ENCODE measurements around the gene OSER1.

DNA sequence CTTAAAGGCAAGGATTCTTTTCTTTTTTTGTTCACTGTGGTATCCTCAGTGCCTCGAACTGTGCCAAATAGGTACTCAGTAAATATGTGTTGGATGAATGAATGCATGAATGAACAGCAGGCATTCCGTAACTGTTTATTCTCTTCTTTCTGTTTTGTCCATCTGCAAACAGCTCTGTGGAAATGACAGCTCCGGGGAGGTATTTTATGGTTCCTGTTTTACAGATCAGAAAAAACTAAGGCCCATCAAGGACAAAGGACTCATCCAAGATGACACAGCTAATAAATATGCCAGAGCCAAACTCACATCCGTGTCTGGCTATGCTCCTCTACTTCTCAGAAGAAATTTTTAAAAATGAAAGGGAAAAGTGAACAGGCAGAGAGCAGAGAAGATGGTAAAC, 44.6 kb downstream of the OSER1 start:
- TF ChIP-seq POLR2A (IDR thresholded peaks at IDR 0.05), result no peak
- TF ChIP-seq, protein P1, sequence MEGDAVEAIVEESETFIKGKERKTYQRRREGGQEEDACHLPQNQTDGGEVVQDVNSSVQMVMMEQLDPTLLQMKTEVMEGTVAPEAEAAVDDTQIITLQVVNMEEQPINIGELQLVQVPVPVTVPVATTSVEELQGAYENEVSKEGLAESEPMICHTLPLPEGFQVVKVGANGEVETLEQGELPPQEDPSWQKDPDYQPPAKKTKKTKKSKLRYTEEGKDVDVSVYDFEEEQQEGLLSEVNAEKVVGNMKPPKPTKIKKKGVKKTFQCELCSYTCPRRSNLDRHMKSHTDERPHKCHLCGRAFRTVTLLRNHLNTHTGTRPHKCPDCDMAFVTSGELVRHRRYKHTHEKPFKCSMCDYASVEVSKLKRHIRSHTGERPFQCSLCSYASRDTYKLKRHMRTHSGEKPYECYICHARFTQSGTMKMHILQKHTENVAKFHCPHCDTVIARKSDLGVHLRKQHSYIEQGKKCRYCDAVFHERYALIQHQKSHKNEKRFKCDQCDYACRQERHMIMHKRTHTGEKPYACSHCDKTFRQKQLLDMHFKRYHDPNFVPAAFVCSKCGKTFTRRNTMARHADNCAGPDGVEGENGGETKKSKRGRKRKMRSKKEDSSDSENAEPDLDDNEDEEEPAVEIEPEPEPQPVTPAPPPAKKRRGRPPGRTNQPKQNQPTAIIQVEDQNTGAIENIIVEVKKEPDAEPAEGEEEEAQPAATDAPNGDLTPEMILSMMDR (IDR thresholded peaks at IDR 0.05), result no peak
- no peak for TF ChIP-seq POLR2AphosphoS5 (IDR thresholded peaks at IDR 0.05)
- no peak for TF ChIP-seq EP300 (IDR thresholded peaks at IDR 0.05)

All from stomach (tissue), 4 donors.